ENCODE results near the gene NCKAP5.

- TF ChIP-seq, protein P1, sequence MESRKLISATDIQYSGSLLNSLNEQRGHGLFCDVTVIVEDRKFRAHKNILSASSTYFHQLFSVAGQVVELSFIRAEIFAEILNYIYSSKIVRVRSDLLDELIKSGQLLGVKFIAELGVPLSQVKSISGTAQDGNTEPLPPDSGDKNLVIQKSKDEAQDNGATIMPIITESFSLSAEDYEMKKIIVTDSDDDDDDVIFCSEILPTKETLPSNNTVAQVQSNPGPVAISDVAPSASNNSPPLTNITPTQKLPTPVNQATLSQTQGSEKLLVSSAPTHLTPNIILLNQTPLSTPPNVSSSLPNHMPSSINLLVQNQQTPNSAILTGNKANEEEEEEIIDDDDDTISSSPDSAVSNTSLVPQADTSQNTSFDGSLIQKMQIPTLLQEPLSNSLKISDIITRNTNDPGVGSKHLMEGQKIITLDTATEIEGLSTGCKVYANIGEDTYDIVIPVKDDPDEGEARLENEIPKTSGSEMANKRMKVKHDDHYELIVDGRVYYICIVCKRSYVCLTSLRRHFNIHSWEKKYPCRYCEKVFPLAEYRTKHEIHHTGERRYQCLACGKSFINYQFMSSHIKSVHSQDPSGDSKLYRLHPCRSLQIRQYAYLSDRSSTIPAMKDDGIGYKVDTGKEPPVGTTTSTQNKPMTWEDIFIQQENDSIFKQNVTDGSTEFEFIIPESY (IDR thresholded peaks at IDR 0.05), result no peak
- TF ChIP-seq CTCF (IDR thresholded peaks at IDR 0.05; ENCODE audit: low read depth, low read length, missing input control), result no peak
- TF ChIP-seq, protein P2, sequence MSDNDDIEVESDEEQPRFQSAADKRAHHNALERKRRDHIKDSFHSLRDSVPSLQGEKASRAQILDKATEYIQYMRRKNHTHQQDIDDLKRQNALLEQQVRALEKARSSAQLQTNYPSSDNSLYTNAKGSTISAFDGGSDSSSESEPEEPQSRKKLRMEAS (IDR thresholded peaks at IDR 0.05), result no peak
- TF ChIP-seq YY1 (IDR thresholded peaks at IDR 0.05), result no peak
- TF ChIP-seq REST (IDR thresholded peaks at IDR 0.05), result no peak
- no peak for TF ChIP-seq EGR1 (IDR thresholded peaks at IDR 0.05; ENCODE audit: low read depth in 2 of 2)
- no peak for TF ChIP-seq RAD21 (IDR thresholded peaks at IDR 0.05)
- TF ChIP-seq TAF1 (conservative IDR thresholded peaks at IDR 0.05), result no peak
- no peak for TF ChIP-seq GABPA (IDR thresholded peaks at IDR 0.05 in 1 of 2, conservative IDR thresholded peaks at IDR 0.05 in 1 of 2)
- TF ChIP-seq JUND (IDR thresholded peaks at IDR 0.05), result no peak
- no peak for TF ChIP-seq SP1 (IDR thresholded peaks at IDR 0.05)
Observed at GRCh38 chr2:133444465-133444864, 123.8 kb downstream of the NCKAP5 start.
